Calu3 (cell line): ENCODE data around the gene MED10. TPM values are rescaled to one million over a fixed set of nuclear protein-coding genes. Genes with fewer than 3 reads are reported as not detected.

Source experiments
- BruUV-seq: library from RNA; stranded (reverse); fragments of 400-500 nt; replicated peaks from 2 replicates; lab custom pipeline; 2021; lab: Mats Ljungman, UMichigan
- CTCF ChIA-PET: fragments of 300-600 bp; sonication (Branson Sonifier 250); formaldehyde crosslinking; loops from one replicate; lab custom pipeline; 2022; ENCODE audit warnings: antibody characterized with exemption; lab: Charles Lee
- DNase-seq: peaks from one replicate; pipeline ENCODE4 v3.0.0; 2022
- H3K27ac Mint-ChIP-seq: one replicate; pipeline ENCODE4 v1.8.0; 2022; ENCODE audit warnings: mixed read lengths; ENCODE audit not compliant: unreplicated experiment
- H3K27me3 Mint-ChIP-seq: one replicate; pipeline ENCODE4 v1.8.0; 2022; ENCODE audit warnings: mixed read lengths; ENCODE audit not compliant: unreplicated experiment
- H3K36me3 Mint-ChIP-seq: one replicate; pipeline ENCODE4 v1.8.0; 2022; ENCODE audit warnings: mild to moderate bottlenecking, moderate library complexity, mixed read lengths; ENCODE audit not compliant: insufficient read depth, unreplicated experiment
- H3K4me1 Mint-ChIP-seq: one replicate; pipeline ENCODE4 v1.8.0; 2022; ENCODE audit warnings: mild to moderate bottlenecking, low read depth, mixed read lengths; ENCODE audit not compliant: unreplicated experiment
- H3K4me3 Mint-ChIP-seq: one replicate; pipeline ENCODE4 v1.8.0; 2022; ENCODE audit warnings: mild to moderate bottlenecking, low read depth, moderate library complexity, mixed read lengths; ENCODE audit not compliant: unreplicated experiment
- H3K9me3 Mint-ChIP-seq: one replicate; pipeline ENCODE4 v1.8.0; 2022; ENCODE audit warnings: low read depth, mixed read lengths; ENCODE audit not compliant: unreplicated experiment
- intact Hi-C: fragments of 100-400 bp; cut with micrococcal nuclease; formaldehyde crosslinking; loops from one replicate; pipeline ENCODE4 v1.10.0; 2022; ENCODE audit not compliant: unreplicated experiment
- total RNA-seq: library from RNA; stranded (reverse); gene quantifications from 2 replicates; pipeline ENCODE4 v1.2.3, GENCODE V29; 2022
- TF ChIP-seq, protein P1 (sequence below): fragments of 200-600 bp; IDR thresholded peaks from one replicate; pipeline ENCODE4 v1.8.0; 2022; ENCODE audit warnings: antibody characterized with exemption; ENCODE audit not compliant: unreplicated experiment

Gene MED10
- total RNA-seq, 1 experiment from 2014 or later: 39.9 TPM

DNA sequence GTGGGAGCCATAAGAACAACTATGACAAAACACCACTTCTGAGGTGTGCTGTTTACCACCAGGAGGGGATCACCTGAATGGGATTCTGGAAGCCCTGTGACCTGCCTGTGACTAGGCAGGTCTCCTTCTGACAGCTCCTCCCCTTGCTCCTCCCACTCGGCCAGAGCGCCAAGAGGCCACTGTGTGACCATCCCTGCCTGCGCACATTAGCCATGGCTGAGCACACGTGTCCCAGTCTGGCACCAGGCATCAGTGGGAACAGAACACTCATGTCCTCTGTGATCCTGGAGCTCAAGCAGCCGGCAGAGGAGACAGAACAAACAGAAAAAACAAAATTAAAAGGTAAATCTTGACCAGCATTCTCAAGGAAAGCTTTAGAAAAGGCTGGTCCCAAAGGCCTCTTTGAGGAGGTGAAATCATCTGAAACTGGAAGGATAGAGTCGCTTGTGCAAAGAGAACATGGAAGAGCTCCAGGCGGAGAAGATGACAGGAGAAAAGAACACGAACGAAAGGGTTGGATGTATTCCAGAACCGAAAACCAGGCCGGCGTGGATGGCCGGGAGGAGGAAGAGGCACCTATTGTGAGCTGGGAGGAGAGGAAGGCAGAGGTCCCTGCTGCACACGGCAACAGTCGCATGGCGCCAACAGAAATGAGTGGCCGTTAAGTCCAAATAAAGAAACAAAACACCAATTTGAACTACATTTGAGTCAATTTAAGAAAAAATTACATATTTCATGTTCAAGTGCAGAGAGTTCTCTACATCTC, 5.1 kb downstream of the MED10 start:
- Mint-ChIP-seq H3K27me3 (no peaks in the 10 kb centered on the region), H3K4me3 (no peak overlapping the region), H3K9me3 (no peaks in the 10 kb centered on the region), H3K4me1 (peaks cover 7% of the 10 kb centered on the region), H3K36me3 (peaks cover 56% of the 10 kb centered on the region), H3K27ac (no peak overlapping the region)
- BruUV-seq: no TSS peak
- TF ChIP-seq, protein P1, sequence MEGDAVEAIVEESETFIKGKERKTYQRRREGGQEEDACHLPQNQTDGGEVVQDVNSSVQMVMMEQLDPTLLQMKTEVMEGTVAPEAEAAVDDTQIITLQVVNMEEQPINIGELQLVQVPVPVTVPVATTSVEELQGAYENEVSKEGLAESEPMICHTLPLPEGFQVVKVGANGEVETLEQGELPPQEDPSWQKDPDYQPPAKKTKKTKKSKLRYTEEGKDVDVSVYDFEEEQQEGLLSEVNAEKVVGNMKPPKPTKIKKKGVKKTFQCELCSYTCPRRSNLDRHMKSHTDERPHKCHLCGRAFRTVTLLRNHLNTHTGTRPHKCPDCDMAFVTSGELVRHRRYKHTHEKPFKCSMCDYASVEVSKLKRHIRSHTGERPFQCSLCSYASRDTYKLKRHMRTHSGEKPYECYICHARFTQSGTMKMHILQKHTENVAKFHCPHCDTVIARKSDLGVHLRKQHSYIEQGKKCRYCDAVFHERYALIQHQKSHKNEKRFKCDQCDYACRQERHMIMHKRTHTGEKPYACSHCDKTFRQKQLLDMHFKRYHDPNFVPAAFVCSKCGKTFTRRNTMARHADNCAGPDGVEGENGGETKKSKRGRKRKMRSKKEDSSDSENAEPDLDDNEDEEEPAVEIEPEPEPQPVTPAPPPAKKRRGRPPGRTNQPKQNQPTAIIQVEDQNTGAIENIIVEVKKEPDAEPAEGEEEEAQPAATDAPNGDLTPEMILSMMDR: no peak
- intact Hi-C loops: no loop called here
- CTCF ChIA-PET: interaction anchor here (0.6 kb wide), 1 partner anchor 158 kb away, joined by 3 read pairs; no protein-coding TSS in a partner anchor
- no peak for DNase-seq

DNA sequence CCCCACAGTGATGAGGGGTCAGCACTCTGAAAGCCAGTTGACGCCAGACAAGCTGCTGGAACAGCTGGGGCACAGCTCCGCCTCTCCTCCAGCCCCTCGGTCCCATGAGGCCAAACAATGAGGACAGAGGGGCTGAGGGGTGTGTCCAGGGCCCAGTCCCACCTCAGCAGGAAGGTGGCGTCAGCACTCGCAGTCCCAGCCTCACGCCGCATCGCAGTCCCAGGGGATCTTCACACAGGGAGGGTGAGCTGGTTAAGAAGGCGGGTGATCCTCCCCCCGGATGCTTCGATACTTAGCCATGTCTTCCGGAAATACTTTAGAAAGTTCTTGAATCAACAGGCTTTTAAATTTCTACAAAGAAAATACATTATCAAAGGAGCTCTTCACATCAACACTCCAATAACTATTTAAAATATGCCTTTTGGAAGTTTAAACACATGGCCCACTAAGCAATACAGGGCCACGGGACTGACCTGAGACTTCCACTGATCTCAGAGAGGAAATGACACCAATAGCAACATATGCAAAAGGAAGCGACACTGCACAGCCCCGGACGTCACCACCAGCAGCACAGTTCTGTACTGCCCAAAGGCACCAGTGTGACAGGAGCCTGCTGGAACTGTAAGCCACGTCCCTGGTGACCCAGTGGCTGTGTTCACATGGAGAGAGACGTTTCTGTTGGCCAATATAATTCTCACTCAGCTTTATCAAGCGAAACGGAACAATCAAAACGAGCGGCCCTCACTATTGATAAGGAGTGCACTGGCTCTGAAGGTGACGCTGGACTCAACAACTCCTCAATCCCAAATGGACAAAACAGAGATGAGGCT, 5.9 kb downstream of the MED10 start:
- no TSS peak for BruUV-seq
- no peak overlapping the region for H3K4me3 Mint-ChIP-seq
- no peak for DNase-seq
- H3K36me3 Mint-ChIP-seq: peaks cover 48% of the 10 kb centered on the region
- TF ChIP-seq, protein P1: no peak
- no peaks in the 10 kb centered on the region for H3K27me3 Mint-ChIP-seq
- H3K4me1 Mint-ChIP-seq: peaks cover 6% of the 10 kb centered on the region
- CTCF ChIA-PET: interaction anchor here (0.6 kb wide), 1 partner anchor 159 kb away, joined by 3 read pairs; no protein-coding TSS in a partner anchor
- intact Hi-C loops: no loop called here
- H3K27ac Mint-ChIP-seq: no peak overlapping the region
- no peaks in the 10 kb centered on the region for H3K9me3 Mint-ChIP-seq

- H3K27me3 Mint-ChIP-seq: no peaks in the 10 kb centered on the region
- intact Hi-C loops: no loop called here
- H3K4me3 Mint-ChIP-seq: no peak overlapping the region
- H3K9me3 Mint-ChIP-seq: no peaks in the 10 kb centered on the region
- TF ChIP-seq, protein P1: no peak
- no TSS peak for BruUV-seq
- peaks cover 47% of the 10 kb centered on the region for H3K36me3 Mint-ChIP-seq
- no peaks in the 10 kb centered on the region for H3K4me1 Mint-ChIP-seq
- CTCF ChIA-PET: no interaction called here
- no peak for DNase-seq
- H3K27ac Mint-ChIP-seq: no peak overlapping the region
These were observed 7.1 kb downstream of the MED10 start for GRCh38 chr5:6371079-6371810.

- H3K9me3 Mint-ChIP-seq: no peaks in the 10 kb centered on the region
- CTCF ChIA-PET: no interaction called here
- no peak for DNase-seq
- peaks cover 42% of the 10 kb centered on the region for H3K36me3 Mint-ChIP-seq
- H3K4me1 Mint-ChIP-seq: no peaks in the 10 kb centered on the region
- intact Hi-C loops: no loop called here
- H3K27me3 Mint-ChIP-seq: no peaks in the 10 kb centered on the region
- TF ChIP-seq, protein P1: no peak
- H3K27ac Mint-ChIP-seq: no peak overlapping the region
- BruUV-seq: no TSS peak
- no peak overlapping the region for H3K4me3 Mint-ChIP-seq
These were observed 7.8 kb downstream of the MED10 start for GRCh38 chr5:6370580-6370979.
